Measurements from ENCODE around the gene DNLZ. TPM values are rescaled to one million over a fixed set of nuclear protein-coding genes. Genes with fewer than 3 reads are reported as not detected.

Gene DNLZ
- total and polyA plus RNA-seq, 9 of the 15 experiments (the other 6 are each of a cell fraction or from before 2014, with no cell fraction given): 0.17 to 44.6 (median 3.4) TPM

- ChIA-PET CTCF (ENCODE audit: low intra/inter-chr PET ratio) (no interaction called here), POLR2A (interaction anchor here (0.6 kb wide), 1 partner anchor 114 kb away, joined by 3 read pairs; no protein-coding TSS in a partner anchor)
- Histone ChIP-seq H2AFZ (ENCODE audit: low read depth, low read length) (peak overlapping the region; percentile 39; the same call in 1 of the 2 replicates), H3K79me2 (ENCODE audit: control insufficient read depth, insufficient read depth, low read length) (no peaks in the 10 kb centered on the region), H3K27me3 (ENCODE audit: control insufficient read depth in 2 of 2, insufficient read depth in 2 of 2, low read length in 2 of 2) (no peaks in the 10 kb centered on the region), H3K4me2 (ENCODE audit: insufficient read depth, low read length) (peak overlapping the region; percentile 60), H3K9ac (ENCODE audit: insufficient read depth in 1 of 2, low read depth in 2 of 2, low read length in 2 of 2) (peak overlapping the region; percentile 49 to 91), H3K27ac (ENCODE audit: extremely low read depth, low read depth, low read length) (peak overlapping the region; percentile 80; the same call in 2 of the 3 replicates), H3K36me3 (ENCODE audit: control insufficient read depth, insufficient read depth, low read length) (peaks cover 17% of the 10 kb centered on the region; the same call in 1 of the 3 replicates), H3K4me3 (peak overlapping the region; percentile 45), H3K9me1 (ENCODE audit: control insufficient read depth, insufficient read depth, low read length) (peaks cover 6% of the 10 kb centered on the region), H3K4me1 (replicated peaks in 1 of 2; ENCODE audit: control insufficient read depth in 2 of 2, insufficient read depth in 2 of 2, low read length in 2 of 2) (peaks cover 19 to 98% of the 10 kb centered on the region in 2 experiments), H4K20me1 (replicated peaks; ENCODE audit: control insufficient read depth, insufficient read depth, low read length) (no peaks in the 10 kb centered on the region), H3K9me3 (replicated peaks; ENCODE audit: control insufficient read depth, insufficient read depth, low read depth, low read length) (no peaks in the 10 kb centered on the region)
- FAIRE-seq: peak; percentile 96
- peak; percentile 93 to 96 (median 96) for DNase-seq (ENCODE audit: extremely low read depth in 1 of 4, low spot score in 3 of 4)
- intact Hi-C loops (cut with micrococcal nuclease) (loop anchor here (1.0 kb wide), 1 partner anchor 57 kb away; no protein-coding TSS in a partner anchor), in situ Hi-C loops (cut with MboI) (loop anchor here (25.0 kb wide), 1 partner anchor 295 kb away; no protein-coding TSS in a partner anchor)
- ATAC-seq: peak; percentile 79
- no TSS peak for BruUV-seq (replicated peaks)
- 28% methylated on average over 34 of the region's 60 CpGs for WGBS (ENCODE audit: insufficient coverage, low coverage, missing lambda C conversion rate)
- no peak for TF ChIP-seq ZNF512 (tag; IDR thresholded peaks at IDR 0.05)
- TF ChIP-seq SMARCE1 (IDR thresholded peaks at IDR 0.05): no peak
- no peak for TF ChIP-seq ZSCAN32 (CRISPR knock-in tag; IDR thresholded peaks at IDR 0.05)
- peak; percentile 89 for TF ChIP-seq ZBTB7A (IDR thresholded peaks at IDR 0.05; ENCODE audit: borderline replicate concordance, control insufficient read depth, low read depth, low read length)
- TF ChIP-seq NR2F6 (CRISPR knock-in tag; IDR thresholded peaks at IDR 0.05): no peak
- no peak for TF ChIP-seq CTBP1 (IDR thresholded peaks at IDR 0.05; ENCODE audit: borderline replicate concordance)
- TF ChIP-seq CBFB (CRISPR knock-in tag; IDR thresholded peaks at IDR 0.05): no peak
- TF ChIP-seq DPF2 (IDR thresholded peaks at IDR 0.05): no peak
- peak; percentile 7 for TF ChIP-seq RBM22 (IDR thresholded peaks at IDR 0.05; ENCODE audit: low read depth, low read length, poor library complexity, severe bottlenecking)
- no peak for TF ChIP-seq ZNF146 (CRISPR knock-in tag; IDR thresholded peaks at IDR 0.05; ENCODE audit: unreplicated experiment)
- no peak for TF ChIP-seq ZNF197 (CRISPR knock-in tag; IDR thresholded peaks at IDR 0.05; ENCODE audit: low read depth)
- TF ChIP-seq ZEB2 (IDR thresholded peaks at IDR 0.05): no peak
- peak; percentile 80; the same call in 1 of the 2 replicates for TF ChIP-seq KLF13 (tag; IDR thresholded peaks at IDR 0.05; ENCODE audit: borderline replicate concordance, low read depth)
- no peak for TF ChIP-seq HINFP (tag; conservative IDR thresholded peaks at IDR 0.05; ENCODE audit: low read depth)
- no peak for TF ChIP-seq TCF7 (IDR thresholded peaks at IDR 0.05; ENCODE audit: borderline replicate concordance)
These were observed 21.1 kb downstream of the DNLZ start for GRCh38 chr9:136342181-136343120.

All from K562 (cell line).